Nephron progenitor cell (in vitro differentiated cells): ENCODE measurements around the gene CUBN.

Experiments
- DNase-seq: peaks from one replicate; pipeline ENCODE4 v3.0.0; 2021
- H3K27ac Mint-ChIP-seq: 2 replicates; pipeline ENCODE4 v1.8.0; 2021; ENCODE audit warnings: mild to moderate bottlenecking, moderate library complexity, mixed read lengths
- H3K27me3 Mint-ChIP-seq: 2 replicates; pipeline ENCODE4 v1.8.0; 2021; ENCODE audit warnings: mild to moderate bottlenecking, low read depth, mixed read lengths; ENCODE audit not compliant: poor library complexity
- H3K36me3 Mint-ChIP-seq: 2 replicates; pipeline ENCODE4 v1.8.0; 2021; ENCODE audit warnings: low read depth, mixed read lengths
- H3K4me1 Mint-ChIP-seq: 2 replicates; pipeline ENCODE4 v1.8.0; 2021; ENCODE audit warnings: mixed read lengths
- H3K4me3 Mint-ChIP-seq: 2 replicates; pipeline ENCODE4 v1.8.0; 2021; ENCODE audit warnings: mild to moderate bottlenecking, moderate library complexity, mixed read lengths
- H3K9me3 Mint-ChIP-seq: 2 replicates; pipeline ENCODE4 v1.8.0; 2021; ENCODE audit warnings: mild to moderate bottlenecking, moderate library complexity, mixed read lengths
- CTCF ChIP-seq: fragments of 200-600 bp; sonication (generic); IDR thresholded peaks from 2 replicates; pipeline ENCODE4 v1.5.0; 2021; ENCODE audit warnings: antibody characterized with exemption

CUBN gene

GRCh38 chr10:16883084-16883483, 246.5 kb downstream of the CUBN start:
- H3K9me3 Mint-ChIP-seq: peaks cover 6% of the 10 kb centered on the region
- H3K27ac Mint-ChIP-seq: no peak overlapping the region
- H3K4me1 Mint-ChIP-seq: no peaks in the 10 kb centered on the region
- H3K27me3 Mint-ChIP-seq: no peaks in the 10 kb centered on the region
- H3K4me3 Mint-ChIP-seq: no peak overlapping the region
- TF ChIP-seq CTCF: no peak
- DNase-seq: no peak
- no peaks in the 10 kb centered on the region for H3K36me3 Mint-ChIP-seq

GRCh38 chr10:16870331-16870730, 259.3 kb downstream of the CUBN start:
- Mint-ChIP-seq H3K9me3 (no peaks in the 10 kb centered on the region), H3K4me1 (peaks cover 19% of the 10 kb centered on the region), H3K27me3 (no peaks in the 10 kb centered on the region), H3K4me3 (no peak overlapping the region), H3K27ac (no peak overlapping the region), H3K36me3 (no peaks in the 10 kb centered on the region)
- no peak for DNase-seq
- no peak for TF ChIP-seq CTCF

- DNase-seq: no peak
- Mint-ChIP-seq H3K4me1 (peaks cover 28% of the 10 kb centered on the region), H3K27ac (no peak overlapping the region), H3K36me3 (no peaks in the 10 kb centered on the region), H3K9me3 (no peaks in the 10 kb centered on the region), H3K4me3 (no peak overlapping the region), H3K27me3 (no peaks in the 10 kb centered on the region)
- no peak for TF ChIP-seq CTCF
These were observed 261.6 kb downstream of the CUBN start for GRCh38 chr10:16867990-16868389.

- no peaks in the 10 kb centered on the region for H3K9me3 Mint-ChIP-seq
- peaks cover 31% of the 10 kb centered on the region for H3K4me1 Mint-ChIP-seq
- H3K36me3 Mint-ChIP-seq: no peaks in the 10 kb centered on the region
- no peak overlapping the region for H3K27ac Mint-ChIP-seq
- H3K4me3 Mint-ChIP-seq: no peak overlapping the region
- no peaks in the 10 kb centered on the region for H3K27me3 Mint-ChIP-seq
- DNase-seq: no peak
- TF ChIP-seq CTCF: no peak
These were observed 262.1 kb downstream of the CUBN start for GRCh38 chr10:16867556-16867955.

GRCh38 chr10:16866541-16867275, 262.9 kb downstream of the CUBN start:
- Mint-ChIP-seq H3K4me3 (no peak overlapping the region), H3K27ac (no peak overlapping the region), H3K9me3 (no peaks in the 10 kb centered on the region), H3K4me1 (peaks cover 31% of the 10 kb centered on the region), H3K36me3 (no peaks in the 10 kb centered on the region), H3K27me3 (no peaks in the 10 kb centered on the region)
- no peak for DNase-seq
- TF ChIP-seq CTCF: no peak

GRCh38 chr10:16865766-16866165, 263.8 kb downstream of the CUBN start:
- H3K36me3 Mint-ChIP-seq: no peaks in the 10 kb centered on the region

More at GRCh38 chr10:16865766-16866165, 263.8 kb downstream of the CUBN start:
- H3K27me3 Mint-ChIP-seq: no peaks in the 10 kb centered on the region
- no peak for TF ChIP-seq CTCF
- H3K4me1 Mint-ChIP-seq: peaks cover 31% of the 10 kb centered on the region
- DNase-seq: no peak
- no peaks in the 10 kb centered on the region for H3K9me3 Mint-ChIP-seq
- H3K4me3 Mint-ChIP-seq: no peak overlapping the region
- no peak overlapping the region for H3K27ac Mint-ChIP-seq
